HEK293T (cell line): ENCODE data around the gene INTS3.

Source experiments
- FOXK2 ChIP-seq: fragments of 450-650 bp; IDR thresholded peaks from 2 replicates; pipeline ENCODE4 v1.6.1; 2016; ENCODE audit warnings: mild to moderate bottlenecking
- FOXM1 ChIP-seq: fragments of 450-650 bp; IDR thresholded peaks from 2 replicates; pipeline ENCODE4 v1.6.1; 2017; ENCODE audit warnings: mild to moderate bottlenecking, borderline replicate concordance
- ZNF384 ChIP-seq: fragments of 450-650 bp; IDR thresholded peaks from 2 replicates; pipeline ENCODE4 v1.6.1; 2016

DNA sequence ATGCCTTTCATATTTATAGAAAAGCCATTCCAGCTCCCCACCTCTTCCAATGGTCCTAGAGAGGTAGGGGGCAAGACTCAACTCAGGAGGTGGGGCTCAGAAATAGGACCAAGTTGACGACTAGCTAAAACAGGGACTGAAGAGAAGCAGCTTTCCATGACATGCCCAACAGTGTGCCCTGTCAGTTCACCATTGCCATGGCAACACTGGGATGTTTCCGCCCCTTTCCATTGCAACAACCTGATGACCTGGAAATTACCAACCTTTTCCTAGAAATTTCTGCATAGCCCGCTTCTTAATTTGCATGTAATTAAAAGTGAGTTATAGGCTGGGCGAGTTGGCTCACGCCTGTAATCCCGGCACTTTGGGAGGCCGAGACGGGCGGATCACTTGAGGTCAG lies 22.4 kb upstream of the INTS3 start:
- TF ChIP-seq FOXK2 (no peak), ZNF384 (no peak), FOXM1 (no peak)
